NCI-H128 (cell line): Measurements from ENCODE around the gene BLOC1S5.
"Not testable (repeated sequence)": the region's sequence is repeated elsewhere in the genome, so short reads cannot be mapped to it uniquely, and the experiment has no call there.

Experiments
- DNase-seq: peaks from one replicate; lab custom pipeline; 2025; ENCODE audit not compliant: unreplicated experiment; lab: John Stamatoyannopoulos, UW

Gene BLOC1S5

GRCh38 chr6:7996538-7997111, 67.6 kb downstream of the BLOC1S5 start:
- no peak for DNase-seq

GRCh38 chr6:7993952-7994351, 70.2 kb downstream of the BLOC1S5 start:
- no peak for DNase-seq

DNA sequence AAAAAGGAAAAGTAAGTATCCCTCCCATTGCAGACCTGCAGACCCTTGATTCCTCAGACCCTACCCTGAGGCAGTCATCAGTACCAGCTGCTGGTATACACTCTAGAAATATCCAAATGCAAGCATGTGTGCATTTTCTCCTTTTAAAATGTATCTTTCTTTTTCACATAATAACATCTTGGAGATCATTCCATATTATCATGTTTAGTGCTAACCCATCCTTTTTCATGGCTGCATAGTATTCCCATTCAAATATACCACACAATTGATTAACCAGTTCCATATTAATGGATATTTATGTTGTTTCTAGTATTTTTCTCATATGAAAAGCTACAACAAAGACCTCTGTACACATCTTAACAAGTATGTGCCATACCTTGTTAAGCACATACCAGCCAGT, 70.8 kb downstream of the BLOC1S5 start:
- DNase-seq: no peak

- DNase-seq: no peak
These were observed 72.0 kb downstream of the BLOC1S5 start for GRCh38 chr6:7992002-7992815.

DNA sequence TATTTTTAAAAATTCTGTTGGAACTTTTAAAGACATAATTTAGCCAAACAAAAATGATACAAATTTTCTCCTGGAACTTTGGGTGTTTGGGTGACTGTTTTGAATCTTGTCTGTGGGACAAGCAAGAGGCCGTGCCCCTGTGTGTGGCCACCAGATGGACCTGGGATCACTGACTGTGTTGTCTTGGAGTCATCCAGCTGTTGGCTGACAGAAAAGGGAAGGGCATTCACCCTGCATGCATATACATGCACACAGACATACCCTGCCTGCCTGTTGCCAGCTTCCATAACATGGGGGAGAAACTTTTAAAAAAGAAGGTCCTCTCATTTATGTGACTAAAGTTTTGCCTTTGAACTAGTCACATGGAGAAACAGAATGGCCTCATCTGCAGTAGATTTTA, 72.7 kb downstream of the BLOC1S5 start:
- DNase-seq: no peak

- DNase-seq: no peak
These were observed 78.0 kb downstream of the BLOC1S5 start for GRCh38 chr6:7986219-7986618.

- not testable (repeated sequence) for DNase-seq
These were observed 80.2 kb downstream of the BLOC1S5 start for GRCh38 chr6:7983967-7984366.

GRCh38 chr6:7979831-7980230, 84.4 kb downstream of the BLOC1S5 start:
- DNase-seq: no peak

- DNase-seq: no peak
These were observed 85.5 kb downstream of the BLOC1S5 start for GRCh38 chr6:7978736-7979135.

DNA sequence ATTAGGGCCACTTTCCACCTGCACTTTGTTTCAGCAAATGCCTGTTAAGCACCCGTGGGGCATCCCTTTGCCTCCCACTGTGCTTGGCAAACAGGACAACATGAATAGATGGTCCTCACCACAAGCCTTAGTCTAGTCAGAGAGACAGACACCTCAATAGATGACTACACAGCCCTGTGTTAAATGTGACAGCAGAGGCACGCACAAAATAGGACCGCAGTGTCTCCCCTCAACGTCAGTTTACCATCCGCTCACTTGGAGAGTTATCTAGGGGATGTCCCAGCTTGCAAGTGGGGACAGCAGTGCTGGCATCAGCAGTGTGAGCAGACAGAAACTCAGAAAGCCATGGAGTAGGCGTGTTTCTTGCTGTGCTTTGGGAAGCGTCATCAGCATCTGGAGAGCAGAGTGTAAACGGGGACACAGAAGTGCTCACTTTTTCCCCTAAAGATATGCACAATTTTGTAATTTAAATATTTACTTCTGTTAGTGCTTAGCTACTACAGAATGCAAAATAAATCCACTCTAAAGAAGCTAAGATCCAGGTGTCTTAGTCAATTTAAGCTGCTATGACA, 87.6 kb downstream of the BLOC1S5 start:
- DNase-seq: no peak

DNA sequence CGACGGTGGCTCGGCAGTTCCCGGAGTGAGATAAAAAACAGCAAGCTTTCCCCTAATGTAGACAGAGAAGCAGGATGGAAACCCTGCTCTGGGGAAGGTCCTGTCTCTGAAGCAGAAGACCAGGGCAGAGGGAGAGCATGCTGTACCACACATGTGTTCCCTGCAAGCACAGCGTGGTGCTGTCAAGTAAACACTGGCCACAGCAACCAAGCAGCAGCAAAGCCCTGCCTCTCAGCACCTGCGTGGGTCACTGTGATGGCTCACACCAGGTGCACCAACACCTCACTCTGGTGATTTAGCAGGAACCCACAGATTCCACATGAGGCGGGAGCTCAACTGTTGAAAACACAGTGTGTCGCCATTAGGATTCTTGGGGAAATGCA, 88.4 kb downstream of the BLOC1S5 start:
- no peak for DNase-seq

GRCh38 chr6:7974938-7975763, 89.0 kb downstream of the BLOC1S5 start:
- DNase-seq: no peak

- DNase-seq: no peak
These were observed 89.6 kb downstream of the BLOC1S5 start for GRCh38 chr6:7974565-7974937.

DNA sequence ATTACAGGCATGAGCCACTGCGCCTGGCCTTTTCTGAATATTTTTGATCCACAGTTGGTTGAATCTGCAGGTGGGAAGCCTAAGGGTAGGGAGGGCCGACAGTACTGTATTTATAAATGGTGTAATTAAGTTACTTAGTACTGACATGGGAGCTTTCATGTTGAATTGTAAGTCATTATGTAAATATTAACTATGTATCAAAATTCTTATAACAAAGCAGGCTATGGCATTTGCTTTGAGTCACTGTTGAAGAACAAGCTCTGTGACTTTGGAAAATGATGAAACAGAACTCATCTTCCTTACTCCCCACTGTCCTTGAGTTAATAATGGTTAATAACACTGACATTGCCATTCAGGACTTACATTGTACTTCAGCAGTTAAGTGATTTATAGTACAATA, 90.6 kb downstream of the BLOC1S5 start:
- DNase-seq: no peak

GRCh38 chr6:7971499-7971898, 92.7 kb downstream of the BLOC1S5 start:
- DNase-seq: no peak

GRCh38 chr6:7970616-7971015, 93.6 kb downstream of the BLOC1S5 start:
- no peak for DNase-seq
